ENCODE data around the gene GTPBP4. TPM values are rescaled to one million over a fixed set of nuclear protein-coding genes. Genes with fewer than 3 reads are reported as not detected.
A peak's percentile ranks its signal among the peaks of the same experiment; 100 is the strongest.

GTPBP4 gene
- total and polyA plus RNA-seq, 2 donors (not counting 1 experiment from before 2014, with no cell fraction given): 28.7 to 34.4 TPM

DNA sequence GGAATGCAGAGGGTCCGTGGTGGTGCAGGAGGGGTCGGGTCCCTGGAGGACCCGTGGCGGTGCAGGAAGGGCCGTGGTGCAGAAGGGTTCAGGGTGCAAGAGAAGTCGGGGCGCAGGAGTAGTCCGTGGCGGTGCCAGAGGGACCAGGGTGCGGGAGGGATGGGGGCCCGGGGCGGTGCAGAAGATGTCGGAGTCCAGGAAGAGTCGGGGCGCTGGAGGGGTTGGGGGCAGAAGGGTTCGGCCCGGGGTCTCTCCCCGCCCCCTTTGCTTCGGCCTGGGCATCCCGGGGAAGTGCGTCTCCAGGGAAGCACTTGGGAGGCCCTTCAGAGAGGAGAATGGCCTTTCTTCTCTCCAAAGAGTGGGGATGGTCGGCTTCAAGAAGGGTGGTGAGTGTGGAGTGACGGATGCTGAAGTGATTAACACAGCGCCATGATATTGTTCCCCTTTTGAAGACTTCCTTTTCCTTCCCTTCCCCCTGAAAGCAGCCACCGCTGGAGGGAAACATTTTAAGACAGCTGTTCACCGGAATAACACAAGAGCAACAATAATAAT lies 68.9 kb downstream of the GTPBP4 start:
- peak overlapping the region; percentile 100 for H3K9ac ChIP-seq (ENCODE audit: insufficient read depth, low read length)
- H3K27ac ChIP-seq (ENCODE audit: insufficient read depth, low read length): peak overlapping the region; percentile 99
- H4K20me1 ChIP-seq (ENCODE audit: control insufficient read depth, extremely low read depth, insufficient read depth, low read length): no peaks in the 10 kb centered on the region
- H3K79me2 ChIP-seq (ENCODE audit: control insufficient read depth, insufficient read depth, low read length): peaks cover 87% of the 10 kb centered on the region
- no peaks in the 10 kb centered on the region for H3K27me3 ChIP-seq (ENCODE audit: control insufficient read depth, insufficient read depth, low read length)
- H2AFZ ChIP-seq (ENCODE audit: low read length): peak overlapping the region; percentile 57
- H3K4me1 ChIP-seq (ENCODE audit: control insufficient read depth, extremely low read depth, insufficient read depth, low read length): peaks cover 4% of the 10 kb centered on the region
- H3K4me3 ChIP-seq (replicated peaks in 1 of 4; ENCODE audit: control extremely low read depth in 1 of 4, insufficient read depth in 1 of 4, low read depth in 3 of 4, low read length in 4 of 4): peak overlapping the region; percentile 73 to 98 (median 93)
- peak overlapping the region; percentile 88 for H3K4me2 ChIP-seq (ENCODE audit: extremely low read depth, insufficient read depth, low read length)
- H3K36me3 ChIP-seq (ENCODE audit: control insufficient read depth, insufficient read depth, low read length): peaks cover 3% of the 10 kb centered on the region
- no peaks in the 10 kb centered on the region for H3K9me3 ChIP-seq (ENCODE audit: control insufficient read depth, insufficient read depth, low read depth, low read length)
- TF ChIP-seq EZH2 (IDR thresholded peaks at IDR 0.05; ENCODE audit: low read length, missing control alignments): no peak
- TF ChIP-seq, protein P1, sequence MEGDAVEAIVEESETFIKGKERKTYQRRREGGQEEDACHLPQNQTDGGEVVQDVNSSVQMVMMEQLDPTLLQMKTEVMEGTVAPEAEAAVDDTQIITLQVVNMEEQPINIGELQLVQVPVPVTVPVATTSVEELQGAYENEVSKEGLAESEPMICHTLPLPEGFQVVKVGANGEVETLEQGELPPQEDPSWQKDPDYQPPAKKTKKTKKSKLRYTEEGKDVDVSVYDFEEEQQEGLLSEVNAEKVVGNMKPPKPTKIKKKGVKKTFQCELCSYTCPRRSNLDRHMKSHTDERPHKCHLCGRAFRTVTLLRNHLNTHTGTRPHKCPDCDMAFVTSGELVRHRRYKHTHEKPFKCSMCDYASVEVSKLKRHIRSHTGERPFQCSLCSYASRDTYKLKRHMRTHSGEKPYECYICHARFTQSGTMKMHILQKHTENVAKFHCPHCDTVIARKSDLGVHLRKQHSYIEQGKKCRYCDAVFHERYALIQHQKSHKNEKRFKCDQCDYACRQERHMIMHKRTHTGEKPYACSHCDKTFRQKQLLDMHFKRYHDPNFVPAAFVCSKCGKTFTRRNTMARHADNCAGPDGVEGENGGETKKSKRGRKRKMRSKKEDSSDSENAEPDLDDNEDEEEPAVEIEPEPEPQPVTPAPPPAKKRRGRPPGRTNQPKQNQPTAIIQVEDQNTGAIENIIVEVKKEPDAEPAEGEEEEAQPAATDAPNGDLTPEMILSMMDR (conservative IDR thresholded peaks at IDR 0.05 in 1 of 2, IDR thresholded peaks at IDR 0.05 in 1 of 2; ENCODE audit: low read depth in 1 of 2, low read length in 2 of 2): no peak
- no peak for DNase-seq (ENCODE audit: low read depth in 2 of 2)

DNA sequence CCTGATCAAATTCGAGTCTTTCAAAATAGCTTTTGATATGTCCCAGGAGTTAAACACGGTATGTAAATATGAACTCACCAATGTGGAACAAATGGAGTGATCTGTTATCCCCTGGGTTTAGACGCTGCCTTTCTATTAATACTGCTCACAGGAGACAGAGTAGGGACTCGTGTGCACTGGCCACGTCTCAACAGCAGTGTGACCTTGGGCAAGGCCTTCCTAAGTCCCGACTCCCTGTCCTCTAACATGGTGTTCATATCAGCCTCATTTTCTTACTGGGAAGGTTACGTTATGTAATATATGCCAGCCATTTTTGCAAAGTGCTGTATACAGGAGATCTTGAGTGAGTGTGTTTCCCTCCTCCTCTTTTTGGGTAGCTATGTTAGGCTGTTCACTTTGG lies 69.8 kb downstream of the GTPBP4 start:
- H3K4me3 ChIP-seq (replicated peaks in 1 of 4; ENCODE audit: control extremely low read depth in 1 of 4, insufficient read depth in 1 of 4, low read depth in 3 of 4, low read length in 4 of 4): peak overlapping the region in 2 of 4 experiments; percentile 73 to 94
- H3K9me3 ChIP-seq (ENCODE audit: control insufficient read depth, insufficient read depth, low read depth, low read length): no peaks in the 10 kb centered on the region
- no peak overlapping the region for H3K27ac ChIP-seq (ENCODE audit: insufficient read depth, low read length)
- no peaks in the 10 kb centered on the region for H3K27me3 ChIP-seq (ENCODE audit: control insufficient read depth, insufficient read depth, low read length)
- DNase-seq (ENCODE audit: low read depth in 2 of 2): no peak
- H3K36me3 ChIP-seq (ENCODE audit: control insufficient read depth, insufficient read depth, low read length): peaks cover 1% of the 10 kb centered on the region
- TF ChIP-seq, protein P1 (conservative IDR thresholded peaks at IDR 0.05 in 1 of 2, IDR thresholded peaks at IDR 0.05 in 1 of 2; ENCODE audit: low read depth in 1 of 2, low read length in 2 of 2): no peak
- TF ChIP-seq EZH2 (IDR thresholded peaks at IDR 0.05; ENCODE audit: low read length, missing control alignments): no peak
- no peak overlapping the region for H2AFZ ChIP-seq (ENCODE audit: low read length)
- no peaks in the 10 kb centered on the region for H4K20me1 ChIP-seq (ENCODE audit: control insufficient read depth, extremely low read depth, insufficient read depth, low read length)
- H3K4me1 ChIP-seq (ENCODE audit: control insufficient read depth, extremely low read depth, insufficient read depth, low read length): peaks cover 4% of the 10 kb centered on the region
- H3K9ac ChIP-seq (ENCODE audit: insufficient read depth, low read length): no peak overlapping the region
- H3K4me2 ChIP-seq (ENCODE audit: extremely low read depth, insufficient read depth, low read length): peak overlapping the region; percentile 88
- H3K79me2 ChIP-seq (ENCODE audit: control insufficient read depth, insufficient read depth, low read length): peaks cover 82% of the 10 kb centered on the region

DNA sequence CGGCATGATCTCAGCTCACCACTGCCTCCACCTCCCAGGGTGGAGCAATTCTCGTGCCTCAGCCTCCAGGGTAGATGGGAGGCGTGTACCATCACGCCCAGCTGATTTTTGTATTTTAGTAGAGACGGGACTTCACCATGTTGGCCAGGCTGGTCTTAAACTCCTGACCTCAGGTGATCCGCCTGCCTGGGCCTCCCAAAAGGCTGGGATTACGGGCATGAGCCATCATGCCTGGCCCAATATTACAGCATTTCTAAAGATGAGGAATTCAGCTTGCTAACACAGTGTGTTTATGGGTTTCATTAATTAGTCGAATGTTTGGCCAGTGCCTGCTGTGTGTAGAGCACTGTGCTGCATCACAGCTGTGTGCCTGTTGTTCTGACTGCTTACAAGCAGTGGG lies 71.7 kb downstream of the GTPBP4 start:
- no peak overlapping the region for H3K27ac ChIP-seq (ENCODE audit: insufficient read depth, low read length)
- H3K27me3 ChIP-seq (ENCODE audit: control insufficient read depth, insufficient read depth, low read length): no peaks in the 10 kb centered on the region
- no peak overlapping the region for H3K4me3 ChIP-seq (replicated peaks in 1 of 4; ENCODE audit: control extremely low read depth in 1 of 4, insufficient read depth in 1 of 4, low read depth in 3 of 4, low read length in 4 of 4)
- DNase-seq (ENCODE audit: low read depth in 2 of 2): no peak
- peaks cover 69% of the 10 kb centered on the region for H3K79me2 ChIP-seq (ENCODE audit: control insufficient read depth, insufficient read depth, low read length)
- no peak overlapping the region for H2AFZ ChIP-seq (ENCODE audit: low read length)
- H4K20me1 ChIP-seq (ENCODE audit: control insufficient read depth, extremely low read depth, insufficient read depth, low read length): no peaks in the 10 kb centered on the region
- H3K9me3 ChIP-seq (ENCODE audit: control insufficient read depth, insufficient read depth, low read depth, low read length): no peaks in the 10 kb centered on the region
- H3K4me2 ChIP-seq (ENCODE audit: extremely low read depth, insufficient read depth, low read length): no peak overlapping the region
- H3K9ac ChIP-seq (ENCODE audit: insufficient read depth, low read length): no peak overlapping the region
- peaks cover 2% of the 10 kb centered on the region for H3K36me3 ChIP-seq (ENCODE audit: control insufficient read depth, insufficient read depth, low read length)
- H3K4me1 ChIP-seq (ENCODE audit: control insufficient read depth, extremely low read depth, insufficient read depth, low read length): peaks cover under 1% of the 10 kb centered on the region
- no peak for TF ChIP-seq EZH2 (IDR thresholded peaks at IDR 0.05; ENCODE audit: low read length, missing control alignments)
- TF ChIP-seq, protein P1 (conservative IDR thresholded peaks at IDR 0.05 in 1 of 2, IDR thresholded peaks at IDR 0.05 in 1 of 2; ENCODE audit: low read depth in 1 of 2, low read length in 2 of 2): no peak
